A549 (cell line): ENCODE data around the gene HOXA7. TPM values are rescaled to one million over a fixed set of nuclear protein-coding genes. Genes with fewer than 3 reads are reported as not detected.

Source experiments
- ATAC-seq, 2 experiments: fragments of 200-7000 bp in 1 of 2; fragments of >200 bp in 1 of 2; cut with Nextera tagmentation in 1 of 2; cut with Tn5 transposase in 1 of 2; 3 replicates each; pipeline versions ENCODE4 v1.8.0 to v1.9.1; 2018 to 2020; ENCODE audit warnings: mild to moderate bottlenecking in 1 of 2, moderate library complexity in 1 of 2
- CTCF ChIA-PET: fragments of 300-600 bp; sonication (Branson Sonifier 250); formaldehyde crosslinking; extraction: SDS; loops from one replicate; lab custom pipeline; 2021; ENCODE audit warnings: antibody characterized with exemption, inconsistent platforms; lab: Yijun Ruan, JAX
- POLR2A ChIA-PET: fragments of 350-600 bp; formaldehyde crosslinking; extraction: SDS; loops from one replicate; lab custom pipeline; 2021; ENCODE audit warnings: antibody characterized with exemption, inconsistent platforms; lab: Yijun Ruan, JAX
- DNase-seq, 2 experiments: peaks; one replicate each; pipeline versions ENCODE4 v3.0.0 to v3.0.0-alpha.2; 2011 to 2016; ENCODE audit warnings: low read depth in 1 of 2, low spot score in 1 of 2
- FAIRE-seq: peaks from 2 replicates; lab custom pipeline; 2011; peaks lifted over from hg19 to GRCh38; lab: Jason Lieb, UNC
- H3K27ac ChIP-seq, 2 experiments: fragments of >200 bp; sonication (Bioruptor Twin); formaldehyde crosslinking; 3 replicates each; pipeline ENCODE4 v1.5.1; 2016 to 2017
- H3K4me1 ChIP-seq: fragments of >200 bp; sonication (Bioruptor Twin); formaldehyde crosslinking; 3 replicates; pipeline ENCODE4 v1.6.1; 2016
- H3K4me2 ChIP-seq: fragments of >200 bp; sonication (Bioruptor Twin); formaldehyde crosslinking; 3 replicates; pipeline ENCODE4 v1.6.1; 2016
- H3K4me3 ChIP-seq: fragments of >200 bp; sonication (Bioruptor Twin); formaldehyde crosslinking; 3 replicates; pipeline ENCODE4 v1.5.1; 2016
- H3K9me3 ChIP-seq: fragments of >200 bp; sonication (Bioruptor Twin); formaldehyde crosslinking; 3 replicates; pipeline ENCODE4 v1.6.1; 2016
- BCL3 ChIP-seq: fragments of >200 bp; sonication (Bioruptor Twin); formaldehyde crosslinking; IDR thresholded peaks from 3 replicates; pipeline ENCODE4 v1.6.1; 2016
- BHLHE40 ChIP-seq: IDR thresholded peaks from 2 replicates; pipeline ENCODE4 v1.6.1; 2012; ENCODE audit warnings: low read depth, low read length, inconsistent platforms
- CHD4 ChIP-seq: fragments of 200-600 bp; sonication (generic); IDR thresholded peaks from 2 replicates; pipeline ENCODE4 v1.6.1; 2016; ENCODE audit warnings: antibody characterized with exemption, mild to moderate bottlenecking, borderline replicate concordance
- E2F6 ChIP-seq: IDR thresholded peaks from 2 replicates; pipeline ENCODE4 v1.6.1; 2012; ENCODE audit warnings: low read depth, borderline replicate concordance
- ELK1 ChIP-seq: fragments of 150-350 bp; IDR thresholded peaks from 2 replicates; pipeline ENCODE4 v1.6.1; 2014; ENCODE audit warnings: low read depth, mild to moderate bottlenecking, low read length
- EP300 ChIP-seq, 2 experiments: fragments of >200 bp; sonication (Bioruptor Twin); formaldehyde crosslinking; IDR thresholded peaks; 2 replicates in 1 of 2; 3 replicates in 1 of 2; pipeline ENCODE4 v1.6.1; 2016 to 2017
- FOSL2 ChIP-seq, 2 experiments: fragments of 450-650 bp in 1 of 2; fragments of >200 bp in 1 of 2; sonication (Bioruptor Twin) in 1 of 2; formaldehyde crosslinking; IDR thresholded peaks; 2 replicates each; pipeline versions ENCODE4 v1.5.0 to v1.6.1; 2016 to 2020; ENCODE audit warnings: mild to moderate bottlenecking in 1 of 2, moderate library complexity in 1 of 2
- KDM5A ChIP-seq: fragments of 200-600 bp; sonication (generic); IDR thresholded peaks from 2 replicates; pipeline ENCODE4 v1.6.1; 2016; ENCODE audit warnings: antibody characterized with exemption, mild to moderate bottlenecking
- MAZ ChIP-seq: fragments of 150-350 bp; IDR thresholded peaks from 2 replicates; pipeline ENCODE4 v1.6.1; 2014; ENCODE audit warnings: antibody characterized with exemption, low read depth, low read length, borderline replicate concordance
- PBX3 ChIP-seq: IDR thresholded peaks from 2 replicates; pipeline ENCODE4 v1.6.1; 2012
- RARB ChIP-seq: fragments of 250-450 bp; sonication (Bioruptor Pico); IDR thresholded peaks from 2 replicates; pipeline ENCODE4 v1.8.0; 2021; ENCODE audit warnings: mild to moderate bottlenecking, moderate library complexity
- RCOR1 ChIP-seq: fragments of 150-350 bp; IDR thresholded peaks from 2 replicates; pipeline ENCODE4 v1.6.1; 2014; ENCODE audit warnings: antibody characterized with exemption, low read length, low read depth
- RFX5 ChIP-seq: fragments of 450-650 bp; IDR thresholded peaks from 2 replicates; pipeline ENCODE4 v1.7.1; 2014; ENCODE audit warnings: antibody characterized with exemption, mild to moderate bottlenecking, moderate library complexity
- SREBF2 ChIP-seq: fragments of 450-650 bp; IDR thresholded peaks from 2 replicates; pipeline ENCODE4 v1.6.1; 2014; ENCODE audit warnings: mild to moderate bottlenecking, moderate library complexity
- TP53 ChIP-seq: fragments of 250-450 bp; sonication (Bioruptor Pico); IDR thresholded peaks from 2 replicates; pipeline ENCODE4 v1.5.0; 2021; ENCODE audit warnings: mild to moderate bottlenecking, moderate library complexity
- ZC3H11A ChIP-seq: fragments of 450-650 bp; IDR thresholded peaks from 2 replicates; pipeline ENCODE4 v1.6.1; 2014; ENCODE audit warnings: antibody characterized with exemption, mild to moderate bottlenecking
- ZFP36 ChIP-seq: fragments of 450-650 bp; IDR thresholded peaks from 2 replicates; pipeline ENCODE4 v1.6.1; 2014; ENCODE audit warnings: borderline replicate concordance; ENCODE audit not compliant: partially characterized antibody
- ZSCAN20 ChIP-seq: fragments of 250-450 bp; sonication (Bioruptor Pico); IDR thresholded peaks from 2 replicates; pipeline ENCODE4 v1.8.0; 2022; ENCODE audit warnings: mild to moderate bottlenecking, moderate library complexity
- WGBS: methylation state at CpG from one replicate; pipeline ENCODE4 v1.1.6; 2017; ENCODE audit errors: missing lambda C conversion rate; 5-methylcytosine and 5-hydroxymethylcytosine counted together
- polyA plus RNA-seq, 4 experiments: library from polyadenylated mRNA; depleted of rRNA in 3 of 4; stranded (reverse); fragments of >200 nt; fragmentation: RNase III in 1 of 4; extraction: RNeasy Plus Mini Kit Qiagen cat#74134 plus additional on column Dnase treatment in 1 of 4; gene quantifications; 2 replicates in 3 of 4; 3 replicates in 1 of 4; pipeline ENCODE4 v1.2.3, GENCODE V29; 2011 to 2017

The HOXA7 gene
- polyA plus RNA-seq, 2 of the 4 experiments (the other 2 are of a cell fraction): 4.1 to 4.8 TPM

- TF ChIP-seq CHD4: no peak
- TF ChIP-seq ZC3H11A: no peak
- TF ChIP-seq E2F6: no peak
- no peak for TF ChIP-seq BCL3
- no peak for TF ChIP-seq SREBF2
- TF ChIP-seq RARB (CRISPR knock-in tag): no peak
- H3K9me3 ChIP-seq: no peaks in the 10 kb centered on the region
- H3K4me2 ChIP-seq: peak overlapping the region; percentile 96
- WGBS: 93% methylated on average over 14 of the region's 14 CpGs
- CTCF ChIA-PET: interaction anchor here (0.7 to 3.4 kb wide), 32 partner anchors 8 to 1286 kb away, joined by 3 to 33 read pairs (median 5); partner anchors contain the start of genes HOXA13, HOXA3 and HOXA7
- DNase-seq (no peak), FAIRE-seq (no peak), ATAC-seq (no peak)
- H3K4me3 ChIP-seq: peak overlapping the region; percentile 56; the same call in 2 of the 3 replicates
- H3K4me1 ChIP-seq: peaks cover 21% of the 10 kb centered on the region
- POLR2A ChIA-PET: interaction anchor here (1.5 kb wide), 1 partner anchor 22 kb away, joined by 3 read pairs; the partner anchor contains the start of gene HOXA7
- peak overlapping the region in 1 of 2 experiments; percentile 87; a peak in 5 of 6 replicates for H3K27ac ChIP-seq
Measured at GRCh38 chr7:27179030-27179429, 22.6 kb upstream of the HOXA7 start.

GRCh38 chr7:27178366-27178765, 21.9 kb upstream of the HOXA7 start:
- WGBS: 94% methylated on average over 6 of the region's 6 CpGs
- H3K4me3 ChIP-seq: no peak overlapping the region
- DNase-seq (no peak), ATAC-seq (no peak), FAIRE-seq (no peak)
- H3K4me2 ChIP-seq: no peak overlapping the region
- CTCF ChIA-PET: interaction anchor here (0.7 to 3.4 kb wide), 16 partner anchors 8 to 1286 kb away, joined by 3 to 33 read pairs (median 8); partner anchors contain the start of genes HOXA3 and HOXA7
- H3K9me3 ChIP-seq: no peaks in the 10 kb centered on the region
- POLR2A ChIA-PET: no interaction called here
- peaks cover 14% of the 10 kb centered on the region for H3K4me1 ChIP-seq
- no peak overlapping the region for H3K27ac ChIP-seq
- TF ChIP-seq ELK1 (no peak), TP53 (no peak), EP300 (IDR thresholded peaks at IDR 0.05) (no peak), RFX5 (no peak), MAZ (no peak), BHLHE40 (no peak)
- TF ChIP-seq, all 56 proteins: peak for 0

GRCh38 chr7:27177795-27178320, 21.4 kb upstream of the HOXA7 start:
- no peak overlapping the region for H3K4me3 ChIP-seq
- DNase-seq: no peak
- no peak for FAIRE-seq
- H3K4me1 ChIP-seq: peaks cover 13% of the 10 kb centered on the region
- no peak overlapping the region for H3K4me2 ChIP-seq
- ATAC-seq: no peak
- POLR2A ChIA-PET: no interaction called here
- no peak for TF ChIP-seq PBX3
- no peak for TF ChIP-seq ZSCAN20 (CRISPR knock-in tag)
- TF ChIP-seq FOSL2 (IDR thresholded peaks at IDR 0.05): no peak
- TF ChIP-seq FOSL2 (CRISPR knock-in tag; IDR thresholded peaks at IDR 0.05): no peak
- no peak for TF ChIP-seq KDM5A
- TF ChIP-seq ZFP36: no peak
- TF ChIP-seq RCOR1: no peak
- H3K9me3 ChIP-seq: no peaks in the 10 kb centered on the region
- no peak overlapping the region for H3K27ac ChIP-seq
- CTCF ChIA-PET: interaction anchor here (1.0 to 3.4 kb wide), 7 partner anchors 8 to 1285 kb away, joined by 3 to 33 read pairs (median 14); no protein-coding TSS in a partner anchor
- 78% methylated on average over 5 of the region's 5 CpGs for WGBS
